ENCODE data around the gene LTBP3.

- TF ChIP-seq CTCF (conservative IDR thresholded peaks at IDR 0.05; ENCODE audit: low read length): no peak
- TF ChIP-seq EZH2phosphoT487 (IDR thresholded peaks at IDR 0.05; ENCODE audit: borderline replicate concordance): no peak
These were observed 3.9 kb downstream of the LTBP3 start for GRCh38 chr11:65554057-65554818.
